Activated naive CD4-positive, alpha-beta T cell treated with anti-CD3 and anti-CD28 coated beads for 36 hours (primary cell): ENCODE data around the gene TEP1. TPM values are rescaled to one million over a fixed set of nuclear protein-coding genes. Genes with fewer than 3 reads are reported as not detected.

Experiments used
- CTCF ChIA-PET: fragments of 350-600 bp; sonication (Branson Sonifier 250); formaldehyde crosslinking; loops from one replicate; lab custom pipeline; 2021; ENCODE audit warnings: antibody characterized with exemption; lab: Charles Lee
- DNase-seq: peaks from one replicate; pipeline ENCODE4 v3.0.0-alpha.2; 2020
- H3K27ac Mint-ChIP-seq: one replicate; pipeline ENCODE4 v1.8.0; 2021; ENCODE audit warnings: mild to moderate bottlenecking, mixed read lengths
- H3K27me3 Mint-ChIP-seq: one replicate; pipeline ENCODE4 v1.8.0; 2021; ENCODE audit warnings: low read depth, mixed read lengths
- H3K36me3 Mint-ChIP-seq: one replicate; pipeline ENCODE4 v1.8.0; 2021; ENCODE audit warnings: low read depth, mixed read lengths
- H3K4me1 Mint-ChIP-seq: one replicate; pipeline ENCODE4 v1.8.0; 2021; ENCODE audit warnings: low read depth, mixed read lengths
- H3K4me3 Mint-ChIP-seq: one replicate; pipeline ENCODE4 v1.8.0; 2021; ENCODE audit warnings: mild to moderate bottlenecking, moderate library complexity, mixed read lengths
- H3K9me3 Mint-ChIP-seq: one replicate; pipeline ENCODE4 v1.8.0; 2021; ENCODE audit warnings: mixed read lengths
- intact Hi-C: fragments of 100-400 bp; cut with micrococcal nuclease; formaldehyde crosslinking; loops from one replicate; pipeline ENCODE4 v1.15.1; 2023
- total RNA-seq, 2 experiments: library from RNA; stranded (reverse); gene quantifications; one replicate each; pipeline ENCODE4 v1.2.3, GENCODE V29; 2021

TEP1 gene
- total RNA-seq, 2 experiments from 2014 or later = 34.3 to 37.0 TPM

DNA sequence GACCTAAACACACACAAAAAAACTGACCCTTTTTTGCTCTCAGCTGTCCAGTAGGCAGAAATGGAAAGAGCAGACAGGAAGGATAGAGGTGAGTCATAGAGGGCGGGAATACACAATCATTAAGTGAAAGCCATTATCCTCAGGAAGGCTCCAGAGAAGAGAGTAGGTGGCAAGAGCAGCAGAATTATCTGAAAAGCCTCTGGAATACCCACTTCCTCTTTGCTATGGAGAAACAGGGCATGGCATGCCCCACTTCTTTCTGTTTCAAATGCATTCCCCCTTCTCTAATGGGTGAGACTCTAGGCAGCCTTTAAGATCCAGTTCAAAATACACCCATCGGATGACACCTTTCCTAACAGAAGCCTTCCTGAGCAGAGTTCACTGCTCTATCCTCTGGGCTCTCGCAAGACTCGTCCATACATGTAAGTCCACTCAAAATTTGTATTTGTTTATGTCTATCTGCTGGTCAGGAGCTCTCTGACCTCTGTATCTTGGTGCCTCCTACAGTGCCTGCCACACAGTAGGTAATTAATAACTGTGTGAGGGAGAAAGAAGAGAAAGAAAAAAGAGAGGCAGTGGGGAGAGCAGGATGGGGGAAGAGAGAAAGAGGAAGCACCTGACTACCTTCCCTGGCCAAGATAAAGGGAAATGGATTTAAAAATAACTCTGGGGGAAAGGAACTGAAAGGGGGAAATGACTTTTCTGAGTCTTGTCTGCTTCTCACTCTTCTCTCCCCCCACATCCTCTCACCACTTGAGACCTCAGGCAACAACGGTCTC lies 14.1 kb upstream of the TEP1 start:
- Mint-ChIP-seq H3K27ac (peak overlapping the region; percentile 79), H3K27me3 (no peaks in the 10 kb centered on the region), H3K9me3 (no peaks in the 10 kb centered on the region), H3K4me1 (peaks cover 24% of the 10 kb centered on the region), H3K36me3 (no peaks in the 10 kb centered on the region), H3K4me3 (peak overlapping the region; percentile 0)
- intact Hi-C loops = loop anchor here (1.0 kb wide), 1 partner anchor 12 kb away; no protein-coding TSS in a partner anchor
- CTCF ChIA-PET = no interaction called here
- peak; percentile 18 for DNase-seq

DNA sequence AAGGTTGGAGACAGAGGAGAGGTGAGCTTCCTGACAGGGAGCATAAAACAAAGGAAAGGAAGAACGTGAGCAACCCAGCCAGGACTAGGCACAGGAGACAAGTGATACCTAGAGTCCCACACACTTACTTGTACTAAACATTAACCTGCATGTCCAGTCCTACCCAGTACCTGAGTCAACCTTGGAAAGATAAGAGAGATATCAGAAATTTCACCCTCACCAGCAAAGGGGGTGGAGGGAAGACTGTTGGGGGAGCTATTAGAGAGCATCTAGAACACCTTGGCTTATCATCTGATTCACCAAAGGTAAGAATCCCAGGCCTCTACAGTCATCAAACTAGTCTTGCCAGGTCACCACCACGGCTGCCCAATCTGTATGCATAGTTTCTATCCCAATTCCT lies 11.6 kb upstream of the TEP1 start:
- CTCF ChIA-PET = interaction anchor here (1.1 to 1.9 kb wide), 3 partner anchors 9 to 184 kb away, joined by 3 to 18 read pairs (median 6); no protein-coding TSS in a partner anchor
- intact Hi-C loops = no loop called here
- H3K27ac Mint-ChIP-seq = no peak overlapping the region

DNA sequence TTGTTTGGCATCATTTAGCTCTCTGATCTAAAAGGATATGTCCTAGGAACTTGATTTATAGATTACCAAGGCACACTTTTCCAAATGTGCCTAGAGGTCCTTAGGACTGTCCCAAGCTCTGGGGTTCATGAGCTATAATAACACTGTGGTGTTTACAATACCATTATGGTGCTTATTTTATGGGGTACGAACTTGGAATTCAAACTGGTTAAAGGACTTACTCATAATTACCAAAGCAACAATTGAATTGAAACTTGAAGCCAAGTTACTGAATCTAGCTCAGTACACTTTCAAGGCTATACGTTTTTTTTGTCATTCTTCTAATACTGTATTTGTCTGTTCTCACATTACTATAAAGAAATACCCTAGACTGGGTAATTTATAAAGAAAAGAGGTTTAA lies 9.6 kb upstream of the TEP1 start:
- no peak for DNase-seq
- Mint-ChIP-seq H3K4me1 (peaks cover 8% of the 10 kb centered on the region), H3K36me3 (no peaks in the 10 kb centered on the region), H3K4me3 (no peak overlapping the region), H3K27me3 (no peaks in the 10 kb centered on the region), H3K27ac (no peak overlapping the region), H3K9me3 (no peaks in the 10 kb centered on the region)
- CTCF ChIA-PET = interaction anchor here (1.2 kb wide), 1 partner anchor 9 kb away, joined by 8 read pairs; no protein-coding TSS in a partner anchor
- intact Hi-C loops = no loop called here

More for the DNA sequence above, 11.6 kb upstream of the TEP1 start:
- Mint-ChIP-seq H3K36me3 (no peaks in the 10 kb centered on the region), H3K9me3 (no peaks in the 10 kb centered on the region), H3K27me3 (no peaks in the 10 kb centered on the region), H3K4me3 (no peak overlapping the region), H3K4me1 (peaks cover 24% of the 10 kb centered on the region)
- no peak for DNase-seq

DNA sequence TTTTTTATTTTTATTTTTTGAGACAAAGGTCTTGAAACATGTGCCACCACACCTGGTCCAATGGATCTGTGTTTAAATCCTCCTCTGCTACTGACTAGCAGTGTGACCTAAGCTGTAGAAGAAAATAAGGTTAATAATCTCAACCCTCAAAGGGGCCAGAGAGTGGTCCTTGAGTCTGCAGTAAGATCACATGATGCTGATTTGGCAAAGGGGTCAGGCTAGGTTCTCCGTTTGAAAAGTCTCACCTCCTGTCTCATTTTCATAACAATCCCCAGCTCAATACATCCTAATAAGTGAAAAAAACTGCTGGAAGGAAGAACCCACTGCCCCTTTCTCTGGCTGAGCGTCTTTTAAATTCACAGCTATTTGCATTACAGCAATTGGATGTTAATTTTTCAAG lies 8.0 kb upstream of the TEP1 start:
- CTCF ChIA-PET = interaction anchor here (1.1 kb wide), 1 partner anchor 12 kb away, joined by 3 read pairs; no protein-coding TSS in a partner anchor
- H3K4me1 Mint-ChIP-seq = peaks cover under 1% of the 10 kb centered on the region
- no peaks in the 10 kb centered on the region for H3K27me3 Mint-ChIP-seq
- H3K27ac Mint-ChIP-seq = no peak overlapping the region
- H3K36me3 Mint-ChIP-seq = no peaks in the 10 kb centered on the region
- no peaks in the 10 kb centered on the region for H3K9me3 Mint-ChIP-seq
- DNase-seq = no peak
- intact Hi-C loops = no loop called here
- H3K4me3 Mint-ChIP-seq = no peak overlapping the region

DNA sequence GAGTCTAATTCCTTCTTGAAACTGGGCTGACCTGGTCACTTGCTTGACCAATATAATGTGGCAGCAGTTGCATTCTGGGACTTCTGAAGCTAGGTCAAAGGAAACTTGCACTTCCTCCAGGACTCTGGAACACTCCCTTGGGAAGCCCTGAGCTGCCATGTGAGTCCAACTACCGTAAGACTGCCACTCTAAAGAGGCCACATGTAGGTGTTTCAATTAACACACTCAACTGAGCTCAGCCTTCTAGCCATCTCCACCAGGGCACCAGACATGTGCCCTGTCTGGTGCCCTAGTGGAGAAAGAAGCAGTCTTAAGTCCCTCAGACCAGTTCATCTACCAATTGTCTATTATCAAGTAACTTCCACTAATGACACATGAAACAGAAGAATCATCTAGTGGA lies 6.1 kb upstream of the TEP1 start:
- Mint-ChIP-seq H3K36me3 (no peaks in the 10 kb centered on the region), H3K4me1 (peaks cover 10% of the 10 kb centered on the region), H3K27me3 (no peaks in the 10 kb centered on the region), H3K9me3 (no peaks in the 10 kb centered on the region), H3K4me3 (no peak overlapping the region), H3K27ac (no peak overlapping the region)
- CTCF ChIA-PET = no interaction called here
- intact Hi-C loops = no loop called here
- no peak for DNase-seq

DNA sequence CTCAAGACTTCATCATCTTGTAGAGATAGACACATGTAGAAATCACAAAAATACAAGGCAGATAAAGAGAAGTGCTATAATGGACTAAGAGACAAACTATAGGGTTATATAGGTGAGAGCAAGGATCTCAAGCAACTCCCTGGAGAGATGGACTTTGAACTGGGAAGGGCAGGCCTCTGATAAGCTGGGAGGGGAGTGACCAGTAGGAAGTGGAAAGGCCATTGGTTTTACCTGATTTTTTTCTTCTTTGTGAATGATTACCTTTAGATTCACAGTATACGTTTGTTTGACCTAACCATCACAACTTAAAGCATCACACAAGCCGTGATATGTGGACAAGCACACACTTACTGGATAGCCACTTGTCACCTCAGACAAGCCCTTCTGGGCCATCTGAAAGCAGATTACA lies 5.2 kb upstream of the TEP1 start:
- CTCF ChIA-PET = no interaction called here

DNA sequence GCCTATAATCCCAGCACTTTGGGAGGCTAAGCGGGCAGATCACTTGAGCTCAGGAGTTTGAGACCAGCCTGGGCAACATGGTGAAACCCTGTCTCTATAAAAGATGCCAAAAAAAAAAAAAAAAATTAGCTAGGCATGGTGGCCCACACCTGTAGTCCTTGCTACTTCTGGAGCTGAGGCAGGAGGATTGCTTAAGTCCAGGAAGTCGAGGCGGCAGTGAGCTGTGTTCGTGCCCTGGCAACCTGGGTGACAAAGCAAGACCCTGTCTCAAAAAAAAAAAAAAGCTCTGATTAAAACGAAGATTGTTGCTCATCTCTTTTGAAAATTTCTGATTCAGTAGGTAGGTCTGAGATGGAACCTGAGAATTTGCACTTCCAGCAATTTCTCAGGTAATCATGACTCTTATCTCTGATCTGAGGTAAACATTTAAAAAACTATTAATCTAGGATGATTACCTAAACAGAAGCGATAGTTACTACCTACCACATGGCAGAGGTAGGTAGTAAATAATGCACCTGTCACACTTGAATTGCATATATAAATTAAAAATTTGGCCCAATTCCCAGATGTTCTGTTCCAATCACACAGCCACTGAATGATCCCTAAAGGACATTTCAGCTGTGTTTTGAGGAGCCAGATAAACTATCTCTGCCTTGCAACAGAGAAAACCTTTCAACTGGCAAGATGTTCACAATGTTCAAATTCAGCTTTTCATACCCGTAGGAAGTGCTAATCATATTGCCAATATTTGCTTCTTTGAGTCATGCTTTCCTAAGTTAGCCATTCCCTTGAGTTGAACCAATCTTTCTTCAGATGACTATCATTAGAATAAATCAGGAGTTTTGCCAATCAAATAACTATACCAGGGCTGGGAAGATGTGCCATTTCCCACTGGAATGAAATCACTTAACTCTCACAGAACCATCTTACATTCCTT lies 4.2 kb upstream of the TEP1 start:
- no peaks in the 10 kb centered on the region for H3K27me3 Mint-ChIP-seq
- intact Hi-C loops = no loop called here

More for the DNA sequence above, 5.2 kb upstream of the TEP1 start:
- DNase-seq = no peak
- no peaks in the 10 kb centered on the region for H3K27me3 Mint-ChIP-seq
- H3K36me3 Mint-ChIP-seq = no peaks in the 10 kb centered on the region
- no peak overlapping the region for H3K27ac Mint-ChIP-seq
- no peak overlapping the region for H3K4me3 Mint-ChIP-seq
- peaks cover 16% of the 10 kb centered on the region for H3K4me1 Mint-ChIP-seq
- intact Hi-C loops = no loop called here
- no peaks in the 10 kb centered on the region for H3K9me3 Mint-ChIP-seq

DNA sequence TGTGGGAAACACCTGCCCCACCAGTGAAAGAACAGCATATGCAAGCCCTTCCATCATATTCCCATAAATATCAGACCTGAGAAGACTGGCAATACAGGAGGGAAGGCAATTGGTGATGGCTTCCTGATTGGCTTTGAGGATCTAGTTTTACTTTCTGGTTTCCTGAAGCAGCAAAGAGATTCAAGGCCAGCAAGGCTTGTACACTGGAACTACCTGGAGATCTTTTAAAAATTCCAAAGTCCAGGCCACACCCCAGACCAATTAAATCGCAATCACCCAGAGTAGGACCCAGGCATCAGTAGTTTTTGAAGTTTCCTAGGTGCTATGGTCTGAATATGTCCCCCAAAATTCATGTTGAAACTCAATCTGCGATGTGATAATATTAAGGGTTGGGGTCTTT lies 2.9 kb upstream of the TEP1 start:
- CTCF ChIA-PET = interaction anchor here (0.6 to 3.3 kb wide), 30 partner anchors 8 to 194 kb away, joined by 3 to 33 read pairs (median 6); partner anchors contain the start of genes APEX1, OSGEP, PARP2 and PIP4P1
- Mint-ChIP-seq H3K4me1 (peaks cover 23% of the 10 kb centered on the region), H3K27me3 (no peaks in the 10 kb centered on the region), H3K4me3 (no peak overlapping the region), H3K36me3 (no peaks in the 10 kb centered on the region), H3K9me3 (no peaks in the 10 kb centered on the region), H3K27ac (no peak overlapping the region)
- no peak for DNase-seq
- intact Hi-C loops = no loop called here

More for the DNA sequence above, 4.2 kb upstream of the TEP1 start:
- Mint-ChIP-seq H3K4me1 (peaks cover 16% of the 10 kb centered on the region), H3K27ac (no peak overlapping the region), H3K4me3 (no peak overlapping the region), H3K36me3 (no peaks in the 10 kb centered on the region), H3K9me3 (no peaks in the 10 kb centered on the region)
- peak; percentile 20 for DNase-seq
- CTCF ChIA-PET = interaction anchor here (0.6 to 1.6 kb wide), 7 partner anchors 12 to 91 kb away, joined by 3 to 5 read pairs (median 4); partner anchors contain the start of genes APEX1, OSGEP and PARP2

DNA sequence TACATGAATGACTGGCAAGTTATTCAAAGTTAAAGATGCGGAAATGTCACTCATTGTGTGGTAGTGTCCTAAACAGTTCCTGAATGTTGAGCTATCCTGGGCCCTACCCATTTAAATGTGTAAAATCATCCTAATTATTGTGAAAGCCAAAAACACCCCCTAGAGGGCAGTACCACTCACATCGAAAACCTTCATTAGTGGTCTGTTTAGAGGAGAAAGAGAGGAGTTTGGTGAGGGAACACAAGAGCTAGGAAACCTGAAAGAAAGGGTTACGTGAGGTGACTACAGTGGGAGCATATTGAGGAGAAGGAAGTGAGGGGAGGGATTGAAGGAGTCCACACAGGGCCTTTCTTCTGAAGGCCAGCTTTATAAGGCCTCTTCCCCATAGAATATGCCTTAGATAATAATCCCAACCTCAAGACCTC lies 2.5 kb upstream of the TEP1 start:
- Mint-ChIP-seq H3K4me3 (no peak overlapping the region), H3K36me3 (no peaks in the 10 kb centered on the region), H3K27ac (peak overlapping the region; percentile 30), H3K9me3 (no peaks in the 10 kb centered on the region), H3K27me3 (no peaks in the 10 kb centered on the region), H3K4me1 (peaks cover 26% of the 10 kb centered on the region)
- DNase-seq = peak; percentile 60
- CTCF ChIA-PET = interaction anchor here (0.6 to 3.3 kb wide), 36 partner anchors 8 to 194 kb away, joined by 3 to 33 read pairs (median 6); partner anchors contain the start of genes APEX1, OSGEP, PARP2 and PIP4P1
- intact Hi-C loops = loop anchor here (1.0 kb wide), 3 partner anchors 12 to 88 kb away; partner anchors contain the start of gene PNP

DNA sequence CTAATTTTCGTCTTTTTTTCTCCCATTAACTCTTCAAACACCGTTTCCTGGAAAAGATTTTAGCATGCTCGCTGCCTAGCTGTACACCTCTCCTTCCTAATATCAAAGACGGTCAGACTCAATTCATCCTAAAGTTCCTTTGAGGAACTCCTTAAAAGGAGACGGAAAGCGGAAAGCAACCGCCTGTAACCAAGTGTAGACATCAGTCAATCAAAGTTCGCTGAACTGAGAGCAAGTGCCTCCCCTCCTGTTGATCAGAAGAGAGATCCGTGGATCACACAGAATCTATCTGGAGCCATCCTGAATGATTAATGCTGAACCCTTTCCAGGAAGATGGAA lies 412 bp upstream of the TEP1 start:
- H3K9me3 Mint-ChIP-seq = no peaks in the 10 kb centered on the region
- peaks cover 32% of the 10 kb centered on the region for H3K4me1 Mint-ChIP-seq
- H3K4me3 Mint-ChIP-seq = peak overlapping the region; percentile 85
- no peaks in the 10 kb centered on the region for H3K36me3 Mint-ChIP-seq
- peak overlapping the region; percentile 89 for H3K27ac Mint-ChIP-seq
- CTCF ChIA-PET = interaction anchor here (0.8 to 3.3 kb wide), 16 partner anchors 9 to 277 kb away, joined by 3 to 33 read pairs (median 8); partner anchors contain the start of genes APEX1, OSGEP, PARP2 and PIP4P1
- DNase-seq = peak; percentile 46
- no peaks in the 10 kb centered on the region for H3K27me3 Mint-ChIP-seq
- intact Hi-C loops = loop anchor here (1.0 kb wide), 8 partner anchors 28 to 270 kb away; partner anchors contain the start of genes APEX1, PARP2 and PIP4P1

DNA sequence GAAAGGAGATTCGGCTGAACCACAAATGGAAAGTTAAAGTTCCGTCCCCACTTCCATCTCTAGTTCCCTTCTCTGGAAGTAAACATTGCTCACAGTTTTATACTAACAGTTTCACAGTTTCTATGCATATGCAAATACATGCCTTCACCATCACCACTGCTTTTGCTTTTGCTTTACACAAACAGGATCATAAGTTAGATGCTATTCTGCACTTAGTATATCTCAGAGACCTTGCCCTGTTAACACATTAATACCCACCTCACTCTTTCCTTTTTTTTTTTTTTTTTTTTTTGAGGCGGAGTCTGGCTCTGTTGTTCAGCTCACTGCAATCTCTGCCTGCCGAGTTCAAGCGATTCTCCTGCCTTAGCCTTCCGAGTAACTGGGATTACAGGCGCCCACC lies 890 bp downstream of the TEP1 start:
- Mint-ChIP-seq H3K27ac (peak overlapping the region; percentile 89), H3K4me3 (peak overlapping the region; percentile 85), H3K4me1 (peaks cover 32% of the 10 kb centered on the region), H3K27me3 (no peaks in the 10 kb centered on the region), H3K9me3 (no peaks in the 10 kb centered on the region), H3K36me3 (peaks cover 4% of the 10 kb centered on the region)
- CTCF ChIA-PET = interaction anchor here (1.3 to 3.0 kb wide), 3 partner anchors 33 to 85 kb away, joined by 3 to 10 read pairs (median 7); no protein-coding TSS in a partner anchor
- intact Hi-C loops = loop anchor here (1.0 kb wide), 1 partner anchor 11 kb away; no protein-coding TSS in a partner anchor
- no peak for DNase-seq
